GM18508 (cell line): ENCODE data around the gene CNTN5.

Experiments used
- ATAC-seq: cut with Tn5 transposase; IDR thresholded peaks from one replicate; pipeline ENCODE4 v1.9.1; 2021; ENCODE audit warnings: moderate number of reproducible peaks; ENCODE audit not compliant: insufficient read depth, unreplicated experiment

The CNTN5 gene

DNA sequence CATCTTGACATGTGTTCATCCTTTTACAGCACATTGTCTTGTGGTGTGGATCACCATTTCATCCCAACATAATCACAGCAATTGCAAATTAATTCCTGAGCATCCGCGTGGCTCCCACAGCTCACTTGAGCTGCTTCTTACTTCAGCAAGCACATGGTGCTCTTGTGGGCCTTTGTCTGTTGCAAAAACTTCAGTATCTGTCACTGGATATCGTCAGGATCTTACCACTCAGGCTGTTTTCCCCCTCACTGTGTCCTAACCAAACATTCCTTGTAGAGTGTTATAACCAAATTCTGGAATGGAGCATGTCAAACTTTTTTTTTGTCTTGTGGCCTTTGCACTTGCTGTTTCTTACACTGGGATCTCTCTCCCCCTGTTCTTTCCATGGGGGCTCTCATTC lies 983.2 kb downstream of the CNTN5 start:
- no peak for ATAC-seq

DNA sequence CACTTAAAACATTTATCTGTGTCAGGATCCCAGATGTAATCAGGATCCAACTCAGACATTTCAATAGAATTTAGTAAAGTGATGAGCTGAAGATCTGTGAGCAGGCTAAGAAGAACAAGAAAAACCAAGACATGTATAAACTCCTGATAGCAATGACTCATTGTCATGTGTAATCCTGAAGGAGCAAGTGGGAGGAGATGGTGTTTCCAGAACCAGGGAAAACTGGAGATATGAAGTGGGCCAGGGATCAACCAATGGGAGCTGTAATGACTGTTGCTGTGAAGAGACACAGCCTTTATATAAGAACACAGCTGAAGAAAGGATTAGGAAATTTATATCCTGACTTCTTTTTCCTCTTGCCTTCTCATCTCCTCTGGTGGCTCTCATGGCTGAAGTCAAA lies 983.8 kb downstream of the CNTN5 start:
- no peak for ATAC-seq

DNA sequence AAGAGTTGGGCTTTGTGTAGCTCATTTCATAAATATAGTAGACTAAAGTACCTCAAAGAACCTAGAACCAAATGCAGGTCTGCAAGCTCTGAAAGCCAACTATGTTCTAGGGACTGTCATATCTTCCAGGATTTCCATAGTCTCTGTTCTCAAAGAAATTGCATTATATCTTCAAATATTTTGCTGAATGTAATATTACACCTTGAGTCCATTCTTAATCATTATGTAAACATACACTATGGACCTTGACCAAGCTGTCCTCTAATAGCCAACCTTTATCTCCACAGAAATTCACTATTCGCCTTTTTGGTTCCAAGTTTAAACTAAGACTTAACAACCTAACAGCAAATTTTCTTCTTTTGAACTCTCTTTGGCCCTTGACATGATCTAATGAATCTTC lies 987.7 kb downstream of the CNTN5 start:
- no peak for ATAC-seq

DNA sequence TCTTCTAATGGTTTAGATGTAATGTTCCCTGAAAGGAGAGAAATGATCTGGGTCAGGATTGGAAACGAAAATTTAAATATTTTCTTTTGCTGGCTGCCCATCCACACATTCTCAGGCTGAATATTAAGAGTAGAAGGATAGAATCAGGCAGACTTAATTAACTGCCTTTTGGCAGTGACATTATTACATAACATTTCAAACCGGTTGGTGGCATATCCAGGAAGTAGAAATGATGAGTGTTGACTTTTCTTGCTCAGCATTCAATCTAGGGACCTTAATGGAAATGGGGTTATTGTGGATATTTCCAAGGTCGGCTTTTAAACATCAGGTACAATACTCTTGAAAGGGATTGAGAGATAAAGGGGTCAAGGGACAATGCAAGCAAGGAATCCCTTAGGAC lies 989.0 kb downstream of the CNTN5 start:
- ATAC-seq: no peak

DNA sequence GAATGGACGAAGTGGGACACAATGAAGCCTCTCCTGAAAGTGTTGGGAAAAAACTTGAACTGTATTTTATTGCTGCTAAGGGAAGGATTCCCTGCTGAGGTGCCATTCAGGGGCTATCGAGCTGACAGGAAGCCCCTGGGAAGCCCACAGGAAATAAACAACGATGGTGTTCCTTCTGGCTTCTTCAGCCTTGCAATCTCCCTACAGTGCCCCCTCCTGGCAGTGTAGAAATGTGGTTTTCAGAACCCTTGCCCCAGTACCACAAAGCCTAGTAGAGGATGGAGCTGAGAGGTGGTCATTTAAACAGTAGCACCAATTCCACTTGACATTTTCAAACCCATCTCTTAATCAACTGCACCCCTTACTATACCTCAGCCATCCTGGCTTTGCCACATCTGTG lies 989.6 kb downstream of the CNTN5 start:
- ATAC-seq: no peak

DNA sequence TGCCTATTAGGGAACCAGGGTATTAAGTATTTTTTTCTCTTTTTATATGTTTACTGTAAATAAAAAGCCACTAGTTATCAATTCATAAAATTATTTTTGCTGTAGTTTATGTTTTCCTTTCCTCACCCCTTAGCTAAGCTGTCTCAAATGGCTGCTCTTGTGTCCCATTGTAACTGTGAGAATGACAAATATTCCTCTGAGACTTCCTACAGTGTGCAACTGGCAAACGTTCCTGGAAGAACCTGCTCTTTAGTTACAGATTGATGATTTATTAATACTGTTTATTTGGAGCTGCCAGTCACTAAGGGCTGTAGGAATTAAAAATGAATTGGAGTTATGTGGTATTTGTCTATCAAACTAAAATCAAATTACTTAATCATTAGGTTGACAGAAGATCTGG lies 990.9 kb downstream of the CNTN5 start:
- ATAC-seq: no peak

DNA sequence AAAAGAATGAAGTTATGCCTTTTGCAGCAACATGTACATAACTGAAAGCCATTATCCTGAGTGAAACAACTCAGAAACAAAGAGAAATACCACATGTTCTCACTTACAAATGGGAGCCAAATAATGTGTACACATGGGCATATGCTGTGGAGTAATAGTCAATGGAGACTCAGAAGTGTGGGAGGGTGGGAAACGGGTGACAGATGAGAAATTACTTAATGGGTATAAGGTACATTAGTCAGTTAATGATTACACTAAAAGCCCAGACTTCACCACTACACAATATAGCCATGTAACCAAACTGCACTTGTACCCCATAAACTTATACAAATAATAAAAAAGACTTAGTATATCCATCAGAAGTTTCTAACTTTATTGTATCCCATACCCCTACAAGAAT lies 992.3 kb downstream of the CNTN5 start:
- ATAC-seq: no peak

DNA sequence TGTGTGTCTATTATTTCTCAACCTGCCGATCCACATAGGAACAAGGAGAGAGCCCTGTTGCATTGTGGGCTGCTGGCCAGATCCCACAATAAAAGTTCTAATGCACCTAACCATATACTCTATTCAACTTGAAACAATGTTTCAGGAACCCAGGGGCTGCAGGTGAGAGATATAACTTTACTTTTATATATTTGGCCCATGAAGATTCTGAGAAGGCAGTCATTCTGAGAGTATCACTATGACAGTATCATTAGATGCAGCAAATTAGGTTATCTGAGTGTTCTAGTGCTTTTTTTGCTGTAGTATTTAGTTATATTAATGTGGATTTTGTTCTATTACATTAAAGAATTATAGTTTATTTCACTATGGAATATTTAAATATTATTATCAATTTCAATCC lies 1011.2 kb downstream of the CNTN5 start:
- peak; percentile 77 for ATAC-seq

DNA sequence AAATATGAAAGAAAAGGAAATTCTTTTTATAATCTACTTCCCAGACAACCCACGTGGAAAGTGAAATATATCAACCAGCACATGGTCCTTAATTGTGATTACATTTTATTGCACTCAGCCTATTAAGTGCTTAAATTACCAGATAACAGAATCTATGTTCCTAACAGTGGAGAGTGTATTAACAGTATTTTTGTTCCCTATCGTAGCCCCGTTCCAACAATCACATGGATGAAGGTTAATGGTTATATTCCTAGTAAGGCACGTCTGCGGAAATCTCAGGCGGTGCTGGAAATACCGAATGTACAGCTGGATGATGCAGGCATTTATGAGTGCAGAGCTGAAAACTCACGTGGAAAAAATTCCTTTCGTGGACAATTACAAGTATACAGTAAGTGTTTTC lies 1040.3 kb downstream of the CNTN5 start:
- ATAC-seq: no peak

DNA sequence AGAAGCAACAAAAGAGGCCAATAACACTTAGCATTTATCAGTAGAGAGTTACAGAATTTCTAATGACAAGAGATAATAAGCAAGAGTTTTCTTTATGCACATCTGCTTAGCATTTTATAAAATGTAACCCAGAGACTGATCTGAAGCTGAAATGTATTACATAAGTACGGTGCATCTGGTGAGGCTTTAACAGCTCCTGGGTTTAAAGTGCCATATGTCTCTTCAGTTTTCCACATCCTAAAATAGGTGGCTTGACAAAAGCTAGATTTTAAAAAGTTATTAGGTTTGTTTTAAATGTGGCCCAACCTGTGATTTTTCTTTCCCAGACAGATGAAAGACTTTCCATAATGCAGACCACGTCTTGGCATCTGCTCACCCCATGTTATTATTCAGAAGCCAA lies 1045.7 kb downstream of the CNTN5 start:
- ATAC-seq: no peak

DNA sequence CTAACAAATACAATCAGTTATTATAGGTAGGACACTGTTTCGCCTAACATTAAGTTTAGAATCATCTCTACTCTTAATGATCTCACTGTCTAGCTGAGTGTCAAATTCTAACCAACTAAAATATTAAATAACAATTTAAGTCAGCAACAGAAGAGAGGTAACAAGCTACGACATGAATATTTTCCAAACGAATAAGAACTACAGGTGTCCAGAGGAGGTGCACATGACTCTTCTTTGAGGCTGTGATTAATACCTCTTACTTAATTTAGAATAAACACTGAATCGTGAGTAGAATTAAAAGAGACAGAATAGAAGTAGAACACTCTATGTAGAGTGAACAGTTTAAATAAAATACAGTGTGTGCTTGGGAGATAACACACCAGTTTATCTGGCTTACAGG lies 1047.4 kb downstream of the CNTN5 start:
- no peak for ATAC-seq

DNA sequence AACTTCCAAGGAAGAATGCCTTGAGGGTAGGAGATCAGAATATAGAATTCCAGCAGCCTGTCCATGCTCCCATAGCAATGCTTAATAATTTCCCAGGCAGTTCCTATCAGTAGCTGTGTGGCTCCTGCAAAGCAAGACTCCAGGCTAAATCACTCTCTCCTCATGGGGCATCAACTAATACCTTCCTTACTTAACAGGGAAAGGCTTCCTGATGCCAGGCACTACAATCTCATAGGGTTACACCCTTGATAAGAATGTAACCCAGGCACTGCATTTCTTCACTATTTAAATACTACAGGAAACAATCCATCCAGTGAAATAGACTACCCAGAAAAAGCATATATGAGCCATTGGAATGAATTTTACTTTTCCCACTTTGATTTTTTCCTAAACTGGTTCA lies 1051.4 kb downstream of the CNTN5 start:
- no peak for ATAC-seq

DNA sequence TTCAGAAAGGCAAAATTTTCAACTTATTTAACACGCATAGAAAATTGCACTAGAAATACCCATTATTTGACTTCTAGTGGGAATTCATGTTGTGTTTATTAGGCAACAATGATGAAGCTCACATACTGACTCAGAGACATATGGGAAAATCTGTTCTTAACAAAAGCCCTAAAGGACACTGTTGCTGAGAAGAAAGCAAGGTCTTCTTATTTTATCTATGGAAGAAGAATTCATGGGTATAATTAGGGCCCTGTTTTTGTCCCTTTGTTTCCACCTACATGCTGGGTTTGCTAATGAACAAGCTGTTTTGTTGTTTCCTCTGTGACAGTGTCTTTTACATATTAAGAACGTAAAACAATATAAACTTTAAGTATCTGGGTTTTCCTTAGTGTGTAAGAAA lies 1059.6 kb downstream of the CNTN5 start:
- ATAC-seq: no peak

DNA sequence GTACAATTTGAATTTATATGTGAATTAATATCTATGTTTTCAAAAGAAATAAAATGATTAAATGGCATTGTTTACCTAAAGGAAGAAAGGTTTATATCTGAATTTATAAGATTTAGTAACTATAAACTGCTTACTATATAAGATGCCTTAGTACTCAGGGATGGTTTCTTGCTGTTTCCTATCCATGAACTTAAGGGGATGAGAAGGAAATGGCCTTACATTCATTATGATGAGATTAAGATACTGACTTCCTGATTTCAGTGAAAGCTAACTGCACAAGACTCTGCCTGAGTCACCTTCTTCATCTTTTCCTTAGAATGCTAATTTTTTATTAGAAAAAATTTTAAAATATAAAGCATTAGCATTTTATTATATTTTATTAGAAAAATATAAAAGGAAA lies 1060.1 kb downstream of the CNTN5 start:
- ATAC-seq: no peak

DNA sequence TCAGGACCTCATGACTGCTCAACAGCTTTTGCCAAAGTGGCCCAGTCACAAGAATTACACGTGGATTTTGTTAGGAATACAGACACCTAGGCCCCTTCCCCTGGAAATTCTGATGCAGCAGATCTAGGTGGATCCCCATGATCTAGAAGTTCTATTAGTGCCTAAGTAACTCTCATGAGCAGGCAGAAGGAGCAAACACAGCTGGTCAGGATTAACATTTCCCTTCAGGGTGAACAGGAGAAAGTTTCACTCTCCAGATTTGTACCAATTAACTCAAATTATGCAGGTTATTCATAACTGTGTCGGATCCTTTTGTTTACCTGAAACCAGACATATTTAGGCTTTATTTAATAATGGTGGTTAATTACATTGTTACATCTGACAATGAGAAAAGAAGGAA lies 1072.9 kb downstream of the CNTN5 start:
- no peak for ATAC-seq

DNA sequence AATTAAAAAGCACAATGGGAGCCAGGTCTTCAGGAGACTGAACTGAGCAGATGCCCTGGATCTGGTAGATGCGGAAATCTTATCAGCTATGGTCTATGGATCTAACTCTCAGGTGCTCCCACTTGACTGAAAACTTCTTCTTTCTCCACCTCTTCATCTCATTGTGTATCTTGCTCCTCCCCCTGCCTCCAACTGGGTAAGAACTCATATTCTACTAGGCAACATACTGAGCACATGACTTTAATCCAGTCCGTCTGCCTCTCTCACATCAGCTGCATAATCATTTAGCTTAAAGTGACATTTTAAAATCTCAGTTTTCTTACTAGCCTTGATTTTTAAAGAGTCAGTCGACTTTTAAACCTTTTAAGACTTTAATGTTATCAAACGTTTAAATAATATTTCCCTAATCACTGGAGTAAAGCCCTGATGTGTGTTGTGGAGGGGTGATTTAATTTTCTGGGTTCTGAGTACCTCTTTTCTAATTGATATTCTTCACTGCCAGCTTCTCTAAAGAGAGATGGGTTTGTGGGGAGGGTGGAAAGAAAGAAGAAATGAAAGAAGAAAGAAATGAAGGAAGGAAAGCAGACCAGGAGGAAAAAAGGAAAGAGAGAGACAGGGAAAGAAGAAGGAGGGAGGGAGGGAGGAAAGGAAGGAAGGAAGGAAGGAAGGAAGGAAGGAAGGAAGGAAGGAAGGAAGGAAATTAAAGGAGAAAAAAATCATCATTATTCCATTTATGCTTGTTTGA lies 1073.5 kb downstream of the CNTN5 start:
- no peak for ATAC-seq

DNA sequence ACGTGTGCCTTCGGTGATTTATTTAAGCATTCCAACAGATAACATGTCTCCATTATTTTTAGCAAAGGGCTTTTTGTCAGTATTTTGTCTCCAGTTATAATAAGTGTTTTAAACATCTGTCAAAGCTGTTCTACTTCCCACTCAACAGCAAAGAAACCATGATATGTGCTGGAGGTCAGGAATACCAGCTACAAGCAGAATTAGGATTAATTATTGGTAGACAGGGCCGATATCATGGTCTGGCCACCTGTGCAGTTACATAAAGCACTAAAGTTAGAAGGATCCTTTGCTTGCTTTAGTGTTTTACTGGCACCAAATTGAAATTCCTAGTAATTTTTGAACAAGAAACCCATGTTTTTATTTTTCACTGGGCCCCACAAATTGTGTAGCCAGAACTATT lies 1075.1 kb downstream of the CNTN5 start:
- ATAC-seq: no peak

DNA sequence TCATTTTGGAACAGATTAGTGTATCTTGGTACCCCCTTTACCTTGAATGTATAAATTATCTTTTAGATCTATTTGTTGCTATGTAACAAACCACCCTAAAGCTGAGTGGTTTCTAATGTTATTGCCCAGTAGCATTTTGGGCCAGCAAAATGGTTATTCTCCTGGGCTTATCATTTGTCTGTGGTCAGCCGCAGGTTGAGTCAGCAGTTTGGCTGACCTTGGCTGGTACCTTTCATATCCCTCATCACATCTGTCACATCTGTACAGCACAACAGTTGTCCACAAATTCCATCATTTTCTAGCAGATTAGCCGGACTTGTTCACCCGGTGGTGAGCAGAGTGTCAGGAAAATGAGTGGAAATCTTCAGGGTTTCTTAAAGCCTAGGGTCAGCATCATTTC lies 1077.8 kb downstream of the CNTN5 start:
- ATAC-seq: no peak

DNA sequence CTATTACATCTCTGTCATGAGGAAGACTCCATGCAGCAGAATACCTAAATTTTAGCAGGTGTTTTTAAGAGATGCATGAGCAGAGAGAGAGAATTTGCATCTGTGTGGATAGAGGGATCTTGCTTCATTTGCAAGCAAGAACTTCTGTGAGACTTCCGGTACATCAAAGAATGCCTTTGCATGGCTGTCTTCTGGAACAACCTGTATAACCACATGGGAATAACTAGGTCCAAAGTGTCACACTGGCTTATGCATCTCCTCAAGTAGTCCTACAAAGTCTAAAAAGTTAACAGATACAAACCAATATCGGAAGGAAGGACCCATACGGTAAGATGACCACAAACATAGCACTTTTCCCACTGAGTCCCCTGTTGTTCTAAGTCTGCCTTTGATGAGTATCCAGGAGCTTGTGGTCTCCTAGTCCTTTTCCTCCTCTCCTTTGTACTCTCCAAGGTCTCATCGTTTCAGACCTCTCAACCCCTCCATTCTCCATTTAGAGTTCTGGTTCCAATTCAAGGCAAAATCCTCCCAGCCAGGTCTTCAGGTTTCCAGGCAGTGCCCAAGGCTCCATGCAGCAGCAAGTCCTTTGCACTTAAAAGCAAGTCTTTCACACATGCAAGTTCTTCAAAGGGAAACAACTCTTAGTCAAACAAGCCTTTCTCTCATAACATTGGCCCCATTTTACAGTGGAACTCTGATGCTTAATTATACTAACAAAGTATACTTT lies 1084.7 kb downstream of the CNTN5 start:
- ATAC-seq: no peak

DNA sequence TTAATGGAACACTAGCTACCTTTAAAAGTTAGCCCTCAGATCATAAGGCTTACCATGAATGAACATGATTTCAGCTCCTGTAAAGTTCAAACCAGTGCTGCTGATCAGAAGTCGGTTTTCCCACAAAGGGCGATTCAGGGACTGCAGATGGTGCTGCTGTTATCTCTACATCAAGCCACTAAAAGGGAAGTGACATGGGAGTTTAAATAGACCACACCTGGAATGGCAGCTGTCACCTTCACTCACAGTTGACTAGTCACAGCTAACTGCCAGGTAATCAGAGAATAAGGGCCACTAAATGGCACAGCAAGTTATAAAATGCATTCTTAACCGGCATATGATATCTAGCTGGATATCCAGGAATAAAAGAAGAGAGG lies 1085.2 kb downstream of the CNTN5 start:
- no peak for ATAC-seq

DNA sequence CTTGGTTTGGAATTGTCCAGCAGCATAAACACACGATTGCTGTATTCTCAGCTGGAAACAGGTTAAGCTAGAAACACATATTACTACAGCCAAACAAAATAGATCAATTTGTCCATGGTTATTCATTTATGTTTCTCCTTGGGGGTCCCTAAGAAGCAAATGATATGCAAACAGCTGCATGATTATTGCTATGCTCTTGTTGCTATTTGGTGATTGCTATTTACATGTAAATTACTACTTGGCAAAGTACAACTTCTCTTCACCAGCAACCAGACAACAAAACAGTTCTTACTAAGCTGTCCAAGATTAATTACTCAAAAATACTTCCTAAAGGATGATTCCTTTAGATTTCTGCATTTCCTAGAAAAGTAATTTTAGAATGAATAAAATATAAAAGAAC lies 1098.4 kb downstream of the CNTN5 start:
- ATAC-seq: no peak

DNA sequence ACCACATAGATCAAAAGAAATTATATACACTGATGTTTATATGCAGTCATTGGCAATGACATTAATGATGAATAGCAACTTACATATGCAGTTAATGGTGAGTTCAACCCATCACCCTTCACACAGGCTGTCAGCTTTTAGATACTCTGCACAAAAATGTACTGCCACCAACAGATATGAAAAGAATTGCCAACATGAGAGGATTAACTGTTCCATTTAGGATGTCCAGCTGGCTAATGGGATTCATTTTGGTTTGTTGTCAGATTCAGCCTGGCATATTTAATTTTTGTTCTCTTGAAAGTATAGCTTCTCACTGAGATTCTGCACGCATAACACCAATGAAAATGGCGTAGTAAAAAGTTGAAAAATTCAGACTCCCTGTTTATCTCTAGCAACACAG lies 1112.4 kb downstream of the CNTN5 start:
- ATAC-seq: no peak
